HEK293 (cell line): ENCODE measurements around the gene PRSS8.

Experiments
- CTCF ChIA-PET: fragments of 350-600 bp; formaldehyde crosslinking; extraction: SDS; loops from one replicate; lab custom pipeline; 2021; ENCODE audit warnings: antibody characterized with exemption; lab: Yijun Ruan, JAX
- POLR2A ChIA-PET: fragments of 300-600 bp; formaldehyde crosslinking; extraction: SDS; loops from one replicate; lab custom pipeline; 2020; ENCODE audit warnings: antibody characterized with exemption, inconsistent platforms; lab: Yijun Ruan, JAX
- H3K27ac ChIP-seq: fragments of 200-500 bp; sonication (Bioruptor generic); 2 replicates; pipeline ENCODE4 v1.5.1; 2014; ENCODE audit warnings: low read depth, low read length, control low read depth, inconsistent platforms; ENCODE audit errors: extremely low read depth
- H3K36me3 ChIP-seq, 2 experiments: fragments of 200-500 bp in 1 of 2; sonication (Bioruptor generic) in 1 of 2; 1 replicate in 1 of 2; 2 replicates in 1 of 2; pipeline ENCODE4 v1.5.1; 2014 to 2017; ENCODE audit warnings: inconsistent platforms in 2 of 2, low read length in 2 of 2; ENCODE audit not compliant: control insufficient read depth in 2 of 2, insufficient read depth in 1 of 2
- H3K4me1 ChIP-seq: fragments of 200-500 bp; sonication (Bioruptor generic); 2 replicates; pipeline ENCODE4 v1.5.1; 2014; ENCODE audit warnings: mild to moderate bottlenecking, low read length, inconsistent platforms; ENCODE audit not compliant: control insufficient read depth, insufficient read depth
- H3K4me3 ChIP-seq: 2 replicates; pipeline ENCODE4 v1.5.1; 2011; ENCODE audit warnings: low read depth, mild to moderate bottlenecking, control low read depth, low read length, moderate library complexity
- H3K9me3 ChIP-seq: fragments of 200-500 bp; sonication (Bioruptor generic); 2 replicates; pipeline ENCODE4 v1.5.1; 2014; ENCODE audit warnings: low read depth, low read length, inconsistent platforms; ENCODE audit not compliant: control insufficient read depth, insufficient read depth
- EGR2 ChIP-seq: fragments of 450-650 bp; formaldehyde crosslinking; IDR thresholded peaks from 2 replicates; pipeline ENCODE4 v1.5.1; 2016; ENCODE audit warnings: low read depth, missing biosample characterization, missing genetic modification characterization
- GLIS2 ChIP-seq: fragments of 450-650 bp; formaldehyde crosslinking; IDR thresholded peaks from 2 replicates; pipeline ENCODE4 v1.5.1; 2016; ENCODE audit warnings: missing biosample characterization, missing genetic modification characterization
- HOXA7 ChIP-seq: sonication (generic); formaldehyde crosslinking; IDR thresholded peaks from 2 replicates; pipeline ENCODE4 v1.8.1; 2022; ENCODE audit warnings: missing genetic modification reagents, borderline replicate concordance
- KLF1 ChIP-seq: fragments of 450-650 bp; formaldehyde crosslinking; IDR thresholded peaks from 2 replicates; pipeline ENCODE4 v1.5.1; 2016; ENCODE audit warnings: missing biosample characterization, missing genetic modification characterization
- KLF10 ChIP-seq: fragments of 450-650 bp; IDR thresholded peaks from 2 replicates; pipeline ENCODE4 v1.5.1; 2018; ENCODE audit warnings: missing biosample characterization, mild to moderate bottlenecking, missing genetic modification characterization
- KLF7 ChIP-seq: fragments of 450-650 bp; formaldehyde crosslinking; IDR thresholded peaks from 2 replicates; pipeline ENCODE4 v1.5.1; 2016; ENCODE audit warnings: missing biosample characterization, missing genetic modification characterization, borderline replicate concordance
- MYNN ChIP-seq: fragments of 450-650 bp; formaldehyde crosslinking; IDR thresholded peaks from 2 replicates; pipeline ENCODE4 v1.5.1; 2016; ENCODE audit warnings: missing biosample characterization, missing genetic modification characterization, borderline replicate concordance
- SALL2 ChIP-seq: fragments of 450-650 bp; formaldehyde crosslinking; IDR thresholded peaks from 2 replicates; pipeline ENCODE4 v1.5.0; 2017; ENCODE audit warnings: missing biosample characterization, mild to moderate bottlenecking, missing genetic modification characterization, borderline replicate concordance
- SP2 ChIP-seq: fragments of 450-650 bp; formaldehyde crosslinking; IDR thresholded peaks from 2 replicates; pipeline ENCODE4 v1.5.1; 2016; ENCODE audit warnings: missing biosample characterization, missing genetic modification characterization
- ZBTB17 ChIP-seq: fragments of 450-650 bp; formaldehyde crosslinking; IDR thresholded peaks from 2 replicates; pipeline ENCODE4 v1.5.1; 2016; ENCODE audit warnings: missing biosample characterization, missing genetic modification characterization
- ZBTB20 ChIP-seq: fragments of 450-650 bp; formaldehyde crosslinking; IDR thresholded peaks from 2 replicates; pipeline ENCODE4 v1.5.1; 2016; ENCODE audit warnings: missing biosample characterization, missing genetic modification characterization
- ZNF292 ChIP-seq: fragments of 450-650 bp; formaldehyde crosslinking; IDR thresholded peaks from 2 replicates; pipeline ENCODE4 v1.5.1; 2016; ENCODE audit warnings: low read depth, missing biosample characterization, missing genetic modification characterization, borderline replicate concordance
- ZNF366 ChIP-seq: fragments of 450-650 bp; formaldehyde crosslinking; conservative IDR thresholded peaks from 2 replicates; pipeline ENCODE4 v1.5.1; 2016; ENCODE audit warnings: missing biosample characterization, missing genetic modification characterization
- ZNF548 ChIP-seq: fragments of 450-650 bp; formaldehyde crosslinking; IDR thresholded peaks from 2 replicates; pipeline ENCODE4 v1.5.1; 2016; ENCODE audit warnings: missing biosample characterization, missing genetic modification characterization
- ZNF600 ChIP-seq: fragments of 450-650 bp; formaldehyde crosslinking; IDR thresholded peaks from 2 replicates; pipeline ENCODE4 v1.5.1; 2016; ENCODE audit warnings: missing biosample characterization, missing genetic modification characterization
- ZSCAN30 ChIP-seq: fragments of 450-650 bp; IDR thresholded peaks from 2 replicates; pipeline ENCODE4 v1.5.1; 2018; ENCODE audit warnings: missing biosample characterization, mild to moderate bottlenecking, missing genetic modification characterization, moderate library complexity
- TF ChIP-seq, protein P1 (sequence below): fragments of 450-650 bp; formaldehyde crosslinking; IDR thresholded peaks from 2 replicates; pipeline ENCODE4 v1.5.1; 2017; ENCODE audit warnings: missing biosample characterization, missing genetic modification characterization
- TF ChIP-seq, protein P2 (sequence below): fragments of 450-650 bp; formaldehyde crosslinking; IDR thresholded peaks from 2 replicates; pipeline ENCODE4 v1.5.1; 2016; ENCODE audit warnings: missing biosample characterization, missing genetic modification characterization
- TF ChIP-seq, protein P3 (sequence below): fragments of 450-650 bp; formaldehyde crosslinking; IDR thresholded peaks from 2 replicates; pipeline ENCODE4 v1.5.1; 2016; ENCODE audit warnings: missing biosample characterization, missing genetic modification characterization

Gene PRSS8

DNA sequence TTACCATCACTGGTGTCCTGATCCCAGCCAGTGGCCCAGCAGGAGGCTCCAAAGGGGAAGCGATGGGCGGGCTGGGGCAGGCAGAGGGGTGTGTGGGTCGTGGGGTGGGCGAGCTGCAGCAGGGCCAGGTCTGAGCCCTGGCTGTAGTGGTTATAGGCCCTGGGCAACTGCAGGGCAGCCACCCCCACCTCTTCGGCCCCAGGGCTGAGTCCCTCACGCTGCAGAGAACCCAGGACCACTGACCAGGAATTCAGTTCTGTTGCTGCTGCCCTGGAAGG is 49.0 kb downstream of the PRSS8 start:
- CTCF ChIA-PET, result no interaction called here
- Histone ChIP-seq H3K27ac (no peak overlapping the region), H3K4me3 (no peak overlapping the region), H3K4me1 (no peaks in the 10 kb centered on the region), H3K36me3 (peaks cover 0 to 58% of the 10 kb centered on the region in 2 experiments; a peak in 2 of 3 replicates), H3K9me3 (no peaks in the 10 kb centered on the region)
- TF ChIP-seq ZNF366 (tag by site-specific recombination) (no peak), SP2 (tag by site-specific recombination) (0 out of 2 replicates have a peak, but pooled peaks have one; percentile 3), EGR2 (tag by site-specific recombination) (0 out of 2 replicates have a peak, but pooled peaks have one; percentile 18)
- POLR2A ChIA-PET, result interaction anchor here (2.3 to 2.7 kb wide), 2 partner anchors 13 to 31 kb away, joined by 11 to 12 read pairs; partner anchors contain the start of genes KAT8, ZNF646 and ZNF668

DNA sequence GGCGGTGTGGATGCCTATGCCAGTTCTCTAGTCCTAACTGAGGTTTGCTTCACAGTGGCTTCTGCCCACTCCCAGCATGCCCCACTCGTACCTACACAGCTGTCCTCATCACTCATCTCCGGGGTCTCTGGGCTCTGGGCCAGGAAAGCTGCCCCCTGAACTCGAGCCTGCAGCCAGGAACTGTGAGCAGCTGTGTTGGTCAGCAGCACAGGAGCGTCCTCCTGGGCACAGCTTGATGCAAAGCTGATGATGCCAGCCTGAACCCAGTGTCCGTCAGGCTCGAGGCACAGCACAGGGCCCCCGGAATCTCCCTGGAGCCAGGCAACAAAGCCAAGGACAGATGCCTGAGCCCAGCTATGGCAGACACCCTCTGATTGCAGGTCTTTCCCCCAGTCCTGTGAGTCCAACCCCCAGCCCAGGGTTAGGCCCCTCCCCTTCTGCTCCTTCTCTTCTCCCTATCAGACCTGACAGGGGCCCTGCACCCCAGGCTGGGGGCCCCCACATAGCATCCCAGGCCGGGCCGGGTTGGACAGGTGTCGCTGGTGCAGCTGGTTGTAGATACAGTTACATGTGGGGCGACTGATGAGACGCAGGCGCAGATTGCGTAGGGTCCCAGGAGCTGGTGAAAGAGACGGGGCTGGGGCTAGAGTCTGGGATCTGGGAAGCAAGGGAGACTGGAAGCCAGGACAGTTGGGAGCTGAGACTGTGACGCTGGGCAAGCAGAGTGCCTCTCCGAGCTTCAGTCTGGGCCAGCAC is 49.5 kb downstream of the PRSS8 start:
- TF ChIP-seq MYNN, result no peak
- no peak for TF ChIP-seq ZNF292 (tag by site-specific recombination)
- peak; percentile 49; the same call in 1 of the 2 replicates for TF ChIP-seq ZBTB20 (tag by site-specific recombination)
- 0 out of 2 replicates have a peak, but pooled peaks have one; percentile 2 for TF ChIP-seq SP2 (tag by site-specific recombination)
- TF ChIP-seq, protein P1, sequence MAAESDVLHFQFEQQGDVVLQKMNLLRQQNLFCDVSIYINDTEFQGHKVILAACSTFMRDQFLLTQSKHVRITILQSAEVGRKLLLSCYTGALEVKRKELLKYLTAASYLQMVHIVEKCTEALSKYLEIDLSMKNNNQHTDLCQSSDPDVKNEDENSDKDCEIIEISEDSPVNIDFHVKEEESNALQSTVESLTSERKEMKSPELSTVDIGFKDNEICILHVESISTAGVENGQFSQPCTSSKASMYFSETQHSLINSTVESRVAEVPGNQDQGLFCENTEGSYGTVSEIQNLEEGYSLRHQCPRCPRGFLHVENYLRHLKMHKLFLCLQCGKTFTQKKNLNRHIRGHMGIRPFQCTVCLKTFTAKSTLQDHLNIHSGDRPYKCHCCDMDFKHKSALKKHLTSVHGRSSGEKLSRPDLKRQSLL (tag by site-specific recombination), result peak; percentile 68; the same call in 1 of the 2 replicates
- peak; percentile 26; the same call in 1 of the 2 replicates for TF ChIP-seq GLIS2 (tag by site-specific recombination)
- 0 out of 2 replicates have a peak, but pooled peaks have one; percentile 13 for TF ChIP-seq ZBTB17
- POLR2A ChIA-PET, result interaction anchor here (0.7 to 2.7 kb wide), 3 partner anchors 12 to 89 kb away, joined by 3 to 12 read pairs (median 11); partner anchors contain the start of genes KAT8, ZNF646 and ZNF668
- H3K27ac ChIP-seq, result no peak overlapping the region
- peaks cover 0 to 59% of the 10 kb centered on the region in 2 experiments; a peak in 2 of 3 replicates for H3K36me3 ChIP-seq
- H3K4me3 ChIP-seq, result no peak overlapping the region
- CTCF ChIA-PET, result no interaction called here
- no peaks in the 10 kb centered on the region for H3K9me3 ChIP-seq
- no peaks in the 10 kb centered on the region for H3K4me1 ChIP-seq

DNA sequence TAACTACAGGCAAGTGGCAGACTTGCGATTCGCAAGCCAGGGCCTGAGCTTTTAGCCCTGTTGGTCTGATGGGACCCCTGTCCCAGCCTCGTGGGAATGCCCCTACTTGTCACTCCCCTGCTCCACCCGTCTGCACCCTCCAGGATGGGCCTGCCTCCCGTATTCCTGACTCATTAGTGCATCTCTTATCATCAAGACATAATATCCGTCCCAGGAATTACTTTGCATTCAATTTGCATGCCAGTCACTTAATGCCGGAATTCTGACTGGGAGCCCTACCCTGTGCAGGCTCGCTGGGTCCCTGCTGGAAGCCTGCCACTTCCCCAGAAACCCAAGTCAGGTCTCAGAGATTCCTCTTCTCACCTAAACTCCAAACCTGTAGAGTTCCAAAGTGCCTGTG is 50.1 kb downstream of the PRSS8 start:
- TF ChIP-seq KLF1 (peak; percentile 79), ZNF600 (tag by site-specific recombination) (0 out of 2 replicates have a peak, but pooled peaks have one; percentile 13), ZBTB17 (no peak), SALL2 (no peak), KLF10 (tag by site-specific recombination) (no peak), ZSCAN30 (tag by site-specific recombination) (no peak), KLF7 (tag by site-specific recombination) (no peak), HOXA7 (CRISPR knock-in tag) (no peak), ZNF548 (no peak)
- TF ChIP-seq, protein P2, sequence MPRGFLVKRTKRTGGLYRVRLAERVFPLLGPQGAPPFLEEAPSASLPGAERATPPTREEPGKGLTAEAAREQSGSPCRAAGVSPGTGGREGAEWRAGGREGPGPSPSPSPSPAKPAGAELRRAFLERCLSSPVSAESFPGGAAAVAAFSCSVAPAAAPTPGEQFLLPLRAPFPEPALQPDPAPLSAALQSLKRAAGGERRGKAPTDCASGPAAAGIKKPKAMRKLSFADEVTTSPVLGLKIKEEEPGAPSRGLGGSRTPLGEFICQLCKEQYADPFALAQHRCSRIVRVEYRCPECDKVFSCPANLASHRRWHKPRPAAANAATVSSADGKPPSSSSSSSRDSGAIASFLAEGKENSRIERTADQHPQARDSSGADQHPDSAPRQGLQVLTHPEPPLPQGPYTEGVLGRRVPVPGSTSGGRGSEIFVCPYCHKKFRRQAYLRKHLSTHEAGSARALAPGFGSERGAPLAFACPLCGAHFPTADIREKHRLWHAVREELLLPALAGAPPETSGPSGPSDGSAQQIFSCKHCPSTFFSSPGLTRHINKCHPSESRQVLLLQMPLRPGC (tag by site-specific recombination), result no peak
- TF ChIP-seq, protein P3, sequence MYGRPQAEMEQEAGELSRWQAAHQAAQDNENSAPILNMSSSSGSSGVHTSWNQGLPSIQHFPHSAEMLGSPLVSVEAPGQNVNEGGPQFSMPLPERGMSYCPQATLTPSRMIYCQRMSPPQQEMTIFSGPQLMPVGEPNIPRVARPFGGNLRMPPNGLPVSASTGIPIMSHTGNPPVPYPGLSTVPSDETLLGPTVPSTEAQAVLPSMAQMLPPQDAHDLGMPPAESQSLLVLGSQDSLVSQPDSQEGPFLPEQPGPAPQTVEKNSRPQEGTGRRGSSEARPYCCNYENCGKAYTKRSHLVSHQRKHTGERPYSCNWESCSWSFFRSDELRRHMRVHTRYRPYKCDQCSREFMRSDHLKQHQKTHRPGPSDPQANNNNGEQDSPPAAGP (tag by site-specific recombination), result peak; percentile 32; the same call in 1 of the 2 replicates
- no peaks in the 10 kb centered on the region for H3K9me3 ChIP-seq
- H3K27ac ChIP-seq, result no peak overlapping the region
- H3K4me3 ChIP-seq, result no peak overlapping the region
- H3K4me1 ChIP-seq, result no peaks in the 10 kb centered on the region
- CTCF ChIA-PET, result no interaction called here
- POLR2A ChIA-PET, result interaction anchor here (0.7 to 2.7 kb wide), 4 partner anchors 8 to 89 kb away, joined by 3 to 12 read pairs (median 9); partner anchors contain the start of genes KAT8, ZNF646 and ZNF668
- peaks cover 0 to 59% of the 10 kb centered on the region in 2 experiments; a peak in 2 of 3 replicates for H3K36me3 ChIP-seq
